Epithelial cell of esophagus (primary cell): ENCODE results near the gene NMRK2.

ENCODE experiments used
- DNase-seq: peaks from one replicate; pipeline ENCODE4 v3.0.0; 2010; ENCODE audit warnings: low read depth
- H3K4me3 ChIP-seq: 2 replicates; pipeline ENCODE4 v1.5.1; 2011; ENCODE audit warnings: mild to moderate bottlenecking, low read length, control low read depth
- TF ChIP-seq, protein P1 (sequence below): IDR thresholded peaks from 2 replicates; pipeline ENCODE4 v1.5.1; 2011; ENCODE audit warnings: low read depth, mild to moderate bottlenecking, low read length, control low read depth, inconsistent platforms; ENCODE audit not compliant: insufficient read depth; ENCODE audit errors: missing control alignments

The NMRK2 gene

DNA sequence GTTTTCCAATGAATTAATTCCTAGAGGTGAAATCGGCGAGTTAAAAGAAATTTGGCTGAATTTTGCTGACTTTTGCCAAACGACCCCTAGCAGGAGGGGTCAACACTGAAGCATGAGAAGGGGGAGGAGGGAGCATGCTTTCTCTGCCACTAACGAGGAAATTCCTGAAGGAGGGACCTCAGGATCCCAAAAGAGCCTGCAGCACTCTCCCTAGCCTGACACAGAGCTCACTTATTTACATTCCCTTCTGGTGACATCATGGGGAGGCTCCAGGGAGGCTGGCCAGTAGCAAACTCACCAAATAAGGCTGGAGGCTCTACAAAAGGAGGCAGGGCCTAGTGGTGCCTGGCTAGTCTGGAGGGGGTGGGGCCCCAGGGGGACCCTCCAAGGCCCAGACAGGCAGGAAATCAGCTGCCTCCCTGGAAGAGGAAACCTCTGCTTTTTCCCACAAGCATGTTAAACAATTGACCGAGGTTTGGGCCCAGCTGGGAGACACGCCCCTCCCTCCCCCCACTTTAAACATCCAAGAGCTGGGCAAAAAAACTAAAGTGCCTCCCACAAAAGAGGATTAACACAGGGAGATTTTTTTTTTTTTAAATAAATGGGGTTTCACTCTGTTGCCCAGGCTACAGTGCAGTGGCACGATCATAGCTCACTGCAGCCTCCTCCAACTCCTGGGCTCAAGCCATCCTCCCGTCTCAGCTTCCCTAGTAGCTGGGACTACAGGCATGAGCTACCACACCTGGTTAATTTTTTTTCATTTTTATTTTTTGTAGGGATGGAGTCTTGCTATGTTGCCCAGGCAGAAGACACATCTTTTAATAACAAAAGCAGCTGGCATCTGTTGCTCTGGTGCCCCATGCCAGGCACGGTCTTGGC, 35.9 kb downstream of the NMRK2 start:
- TF ChIP-seq, protein P1, sequence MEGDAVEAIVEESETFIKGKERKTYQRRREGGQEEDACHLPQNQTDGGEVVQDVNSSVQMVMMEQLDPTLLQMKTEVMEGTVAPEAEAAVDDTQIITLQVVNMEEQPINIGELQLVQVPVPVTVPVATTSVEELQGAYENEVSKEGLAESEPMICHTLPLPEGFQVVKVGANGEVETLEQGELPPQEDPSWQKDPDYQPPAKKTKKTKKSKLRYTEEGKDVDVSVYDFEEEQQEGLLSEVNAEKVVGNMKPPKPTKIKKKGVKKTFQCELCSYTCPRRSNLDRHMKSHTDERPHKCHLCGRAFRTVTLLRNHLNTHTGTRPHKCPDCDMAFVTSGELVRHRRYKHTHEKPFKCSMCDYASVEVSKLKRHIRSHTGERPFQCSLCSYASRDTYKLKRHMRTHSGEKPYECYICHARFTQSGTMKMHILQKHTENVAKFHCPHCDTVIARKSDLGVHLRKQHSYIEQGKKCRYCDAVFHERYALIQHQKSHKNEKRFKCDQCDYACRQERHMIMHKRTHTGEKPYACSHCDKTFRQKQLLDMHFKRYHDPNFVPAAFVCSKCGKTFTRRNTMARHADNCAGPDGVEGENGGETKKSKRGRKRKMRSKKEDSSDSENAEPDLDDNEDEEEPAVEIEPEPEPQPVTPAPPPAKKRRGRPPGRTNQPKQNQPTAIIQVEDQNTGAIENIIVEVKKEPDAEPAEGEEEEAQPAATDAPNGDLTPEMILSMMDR, result no peak
- H3K4me3 ChIP-seq, result peak overlapping the region; percentile 92
- peak; percentile 98 for DNase-seq

DNA sequence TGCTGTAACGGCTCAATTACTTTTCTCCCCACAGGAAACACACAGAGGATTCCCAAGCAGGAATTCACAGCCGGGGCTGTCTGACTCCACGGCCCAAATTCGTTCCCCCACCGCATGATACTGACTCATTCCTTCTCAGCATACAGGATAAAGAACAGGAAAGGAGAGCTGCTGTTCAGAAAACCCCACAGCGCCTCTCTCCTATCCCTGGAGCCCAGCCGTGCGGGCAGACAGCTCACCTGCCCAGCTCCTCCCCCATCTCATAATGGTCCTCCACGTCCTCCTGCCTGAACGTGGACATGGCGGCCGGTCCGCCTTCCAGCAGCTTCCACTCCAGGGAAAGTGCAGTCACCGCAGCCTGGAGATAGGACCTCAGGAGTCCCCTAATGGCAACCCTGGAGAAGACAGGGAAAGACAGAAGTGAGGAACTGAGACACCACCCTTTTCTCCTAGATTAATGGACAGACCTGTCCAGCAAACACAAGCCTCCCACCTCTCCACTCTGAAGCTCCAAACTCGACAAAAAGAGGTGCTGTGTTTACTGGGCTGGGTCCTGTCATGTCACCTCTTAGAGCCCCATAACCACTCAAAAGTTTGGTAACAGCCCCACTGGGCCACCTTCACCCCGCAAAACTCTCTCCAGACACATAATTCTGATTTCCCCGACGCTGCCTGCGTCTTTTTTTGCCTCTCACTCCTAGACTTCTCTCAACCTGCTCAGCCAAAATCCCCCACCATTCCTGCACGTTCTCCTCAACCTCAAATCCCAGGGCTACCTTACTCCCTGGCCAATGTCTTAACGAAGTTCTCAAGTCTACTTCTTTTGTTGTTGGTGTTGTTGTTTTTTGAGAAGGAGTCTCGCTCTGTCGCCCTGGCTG, 36.8 kb downstream of the NMRK2 start:
- peak overlapping the region; percentile 92 for H3K4me3 ChIP-seq
- TF ChIP-seq, protein P1, result peak; percentile 33
- peak; percentile 96 for DNase-seq

DNA sequence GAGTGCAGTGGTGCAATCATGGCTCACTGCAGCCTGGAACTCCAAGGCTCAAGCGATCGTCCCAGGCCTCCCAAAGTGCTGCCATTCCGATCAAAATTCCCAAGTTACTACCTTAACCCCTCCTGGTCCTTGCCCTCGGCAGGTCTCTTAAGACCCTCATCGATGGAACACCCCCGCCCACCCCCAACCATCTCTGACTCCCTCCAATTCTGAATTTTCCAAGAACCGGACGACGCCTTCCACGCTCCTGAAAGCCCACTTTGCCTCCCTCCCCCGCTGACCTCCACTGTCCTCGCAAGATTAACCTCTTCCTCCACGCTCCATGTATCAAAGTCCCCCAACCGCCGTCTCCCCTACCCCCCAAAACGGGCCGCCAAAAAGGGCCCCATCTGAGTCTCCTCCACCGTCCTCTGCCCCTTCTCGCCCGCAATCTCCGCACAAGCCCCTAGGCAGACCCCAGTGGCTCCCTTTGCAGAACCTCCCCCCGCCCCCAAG, 37.5 kb downstream of the NMRK2 start:
- DNase-seq, result no peak
- TF ChIP-seq, protein P1, result no peak
- H3K4me3 ChIP-seq, result peak overlapping the region; percentile 92

DNA sequence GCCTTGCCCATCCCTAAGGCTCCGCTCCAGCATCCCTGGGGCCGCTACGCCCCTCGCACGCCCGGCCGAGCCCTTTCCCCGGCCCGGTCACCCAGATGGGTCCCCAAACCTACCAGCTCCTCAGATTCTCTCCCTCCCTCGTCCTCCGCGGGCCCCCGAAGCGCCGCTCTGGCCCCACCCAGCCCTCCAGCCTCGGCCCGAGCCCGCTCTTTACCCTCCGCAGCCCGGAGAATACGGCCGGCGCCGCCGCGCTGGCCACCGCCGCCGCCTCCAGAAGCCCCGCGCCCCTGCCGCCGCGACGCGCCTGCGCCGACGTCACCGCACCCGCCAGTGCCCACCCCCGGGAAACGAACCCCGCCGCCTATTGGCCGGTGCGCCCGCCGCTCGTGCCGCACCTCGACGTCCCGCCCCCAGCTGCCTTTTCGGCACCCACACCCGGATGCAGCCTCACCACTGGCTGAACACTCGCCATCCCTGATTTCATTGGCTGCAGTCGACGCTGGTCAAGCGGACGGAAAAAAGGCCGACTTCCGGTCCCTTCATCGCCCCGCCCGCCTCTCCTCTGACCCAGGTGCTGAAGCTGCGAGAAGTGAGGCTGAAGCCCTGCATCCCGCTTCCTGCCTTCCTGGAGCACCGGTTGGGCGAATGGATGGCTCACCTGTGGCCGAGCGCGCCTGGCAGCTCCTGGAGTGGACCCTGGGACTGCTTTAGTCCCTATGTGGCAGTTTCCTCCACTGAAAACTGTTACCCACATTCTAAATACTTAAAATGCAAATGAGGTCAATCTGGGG, 38.1 kb downstream of the NMRK2 start, which contains the start of gene DAPK3:
TSS of gene DAPK3 (minus strand) at position 292 of the 791 bp plus-strand sequence. CDS start 1,364 bp downstream, outside the sequence.
- DNase-seq, result peak; percentile 99
- TF ChIP-seq, protein P1, result no peak
- peak within 1 kb of the TSS; percentile 92 for H3K4me3 ChIP-seq

DNA sequence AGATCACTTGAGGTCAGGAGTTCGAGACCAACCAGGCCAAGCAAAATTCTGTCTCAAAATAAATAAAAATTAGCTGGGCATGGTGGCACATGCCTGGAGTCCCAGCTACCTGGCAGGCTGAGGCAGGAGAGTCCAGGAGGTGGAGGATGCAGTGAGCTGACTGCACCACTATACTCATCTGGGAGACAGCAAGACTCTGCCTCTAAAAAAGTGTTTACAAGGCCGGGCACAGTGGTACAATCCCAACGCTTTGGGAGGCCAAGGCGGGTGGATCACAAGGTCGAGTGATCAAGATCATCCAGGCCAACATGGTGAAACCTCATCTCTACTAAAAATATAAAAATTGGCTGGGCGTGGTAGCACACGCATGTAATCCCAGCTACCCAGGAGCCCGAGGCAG, 42.3 kb downstream of the NMRK2 start:
- H3K4me3 ChIP-seq, result no peak overlapping the region
- no peak for DNase-seq
- TF ChIP-seq, protein P1, result no peak

DNA sequence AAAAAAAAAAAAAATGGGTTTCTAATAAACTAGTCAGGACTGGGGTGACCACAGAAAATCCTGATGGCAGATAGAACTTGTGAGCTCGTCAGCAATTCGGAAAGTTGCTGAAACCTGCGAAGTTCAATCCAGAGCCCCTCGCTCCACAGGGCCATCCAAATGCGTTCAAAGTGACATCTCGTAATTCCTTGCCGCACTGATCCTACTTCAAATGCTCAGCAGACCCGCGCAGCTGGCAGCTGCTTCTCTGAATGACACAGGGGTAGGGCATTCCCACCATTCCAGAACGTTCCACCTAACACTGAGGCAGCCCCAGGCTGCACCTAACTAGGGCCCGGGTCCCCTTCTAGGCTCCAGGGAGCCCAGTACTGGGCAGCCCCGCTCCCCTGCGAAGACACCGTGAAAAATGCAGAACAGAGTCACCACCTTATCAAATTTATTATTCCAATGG, 42.8 kb downstream of the NMRK2 start:
- TF ChIP-seq, protein P1, result no peak
- DNase-seq, result no peak
- no peak overlapping the region for H3K4me3 ChIP-seq
